Naive thymus-derived CD8-positive, alpha-beta T cell (primary cell): ENCODE results near the gene STX4. TPM values are rescaled to one million over a fixed set of nuclear protein-coding genes. Genes with fewer than 3 reads are reported as not detected.

ENCODE experiments used
- ATAC-seq, 2 donors: fragments of 150-1000 bp; cut with Tn5 transposase in 1 of 2; sonication (Bioruptor Pico), chemical (Tn5 transposase) in 1 of 2; 1 replicate in 1 of 2; 2 replicates in 1 of 2; pipeline ENCODE4 v1.10.0; 2021; ENCODE audit warnings: mild to moderate bottlenecking in 2 of 2, moderate library complexity in 2 of 2
- POLR2A ChIA-PET: fragments of 350-600 bp; sonication (Branson Sonifier 250); formaldehyde crosslinking; loops from one replicate; lab custom pipeline; 2021; ENCODE audit warnings: antibody characterized with exemption; lab: Charles Lee
- DNase-seq, 10 donors: peaks; one replicate each; pipeline versions ENCODE4 v3.0.0 to v3.0.0-alpha.2; 2020 to 2022
- H3K27ac Mint-ChIP-seq, 10 donors: one replicate each; pipeline ENCODE4 v1.8.0; 2020 to 2022; ENCODE audit warnings: mild to moderate bottlenecking in 10 of 10, mixed read lengths in 10 of 10, moderate library complexity in 4 of 10, inconsistent platforms in 1 of 10
- H3K27me3 Mint-ChIP-seq, 5 donors: one replicate each; pipeline ENCODE4 v1.8.0; 2021 to 2022; ENCODE audit warnings: mixed read lengths in 5 of 5
- H3K36me3 Mint-ChIP-seq, 3 donors: one replicate each; pipeline ENCODE4 v1.8.0; 2020 to 2022; ENCODE audit warnings: mixed read lengths in 3 of 3, mild to moderate bottlenecking in 2 of 3, inconsistent platforms in 1 of 3
- H3K4me1 Mint-ChIP-seq, 4 donors: one replicate each; pipeline ENCODE4 v1.8.0; 2021 to 2022; ENCODE audit warnings: mixed read lengths in 4 of 4
- H3K4me3 Mint-ChIP-seq, 10 donors: one replicate each; pipeline ENCODE4 v1.8.0; 2020 to 2022; ENCODE audit warnings: mild to moderate bottlenecking in 10 of 10, mixed read lengths in 10 of 10, moderate library complexity in 6 of 10, inconsistent platforms in 1 of 10
- H3K9me3 Mint-ChIP-seq, 9 donors: one replicate each; pipeline ENCODE4 v1.8.0; 2020 to 2022; ENCODE audit warnings: mixed read lengths in 9 of 9, mild to moderate bottlenecking in 3 of 9, inconsistent platforms in 1 of 9, moderate library complexity in 1 of 9
- polyA plus RNA-seq, 3 donors: library from polyadenylated mRNA; unstranded; fragments of 300-500 nt; fragmentation: Illumina TruSeq; gene quantifications; one replicate each; pipeline ENCODE4 v1.2.3, GENCODE V29; 2021
- total RNA-seq, 8 experiments: library from RNA in 2 of 8; stranded (reverse) in 2 of 8; gene quantifications; one replicate each; pipeline ENCODE4 v1.2.3 and lab custom pipeline; 2021 to 2026

Gene STX4
- total and polyA plus RNA-seq, 5 experiments from 2014 or later = 23.2 to 100 (median 31.3) TPM

GRCh38 chr16:31002250-31002700, 31.1 kb upstream of the STX4 start:
- H3K27me3 Mint-ChIP-seq = no peaks in the 10 kb centered on the region
- DNase-seq (no peak), ATAC-seq (no peak)
- H3K27ac Mint-ChIP-seq = no peak overlapping the region
- no peaks in the 10 kb centered on the region for H3K36me3 Mint-ChIP-seq
- H3K4me3 Mint-ChIP-seq = no peak overlapping the region
- H3K4me1 Mint-ChIP-seq = peaks cover 0 to 1% (median 0%) of the 10 kb centered on the region in 4 donors
- POLR2A ChIA-PET = interaction anchor here (0.6 kb wide), 1 partner anchor 8 kb away, joined by 5 read pairs; no protein-coding TSS in a partner anchor
- no peaks in the 10 kb centered on the region for H3K9me3 Mint-ChIP-seq

GRCh38 chr16:31002862-31003341, 30.5 kb upstream of the STX4 start:
- DNase-seq (no peak), ATAC-seq (no peak)
- Mint-ChIP-seq H3K9me3 (no peaks in the 10 kb centered on the region), H3K36me3 (no peaks in the 10 kb centered on the region), H3K27ac (peak overlapping the region in 1 of 10 donors; percentile 55), H3K4me3 (no peak overlapping the region), H3K27me3 (no peaks in the 10 kb centered on the region), H3K4me1 (peaks cover 0 to 1% (median 0%) of the 10 kb centered on the region in 4 donors)
- POLR2A ChIA-PET = no interaction called here

GRCh38 chr16:31003744-31004143, 29.6 kb upstream of the STX4 start:
- no peak for ATAC-seq
- POLR2A ChIA-PET = no interaction called here
- H3K27me3 Mint-ChIP-seq = no peaks in the 10 kb centered on the region

GRCh38 chr16:31004658-31005057, 28.7 kb upstream of the STX4 start:
- Mint-ChIP-seq H3K9me3 (no peaks in the 10 kb centered on the region), H3K27ac (no peak overlapping the region), H3K27me3 (no peaks in the 10 kb centered on the region), H3K4me3 (no peak overlapping the region), H3K36me3 (no peaks in the 10 kb centered on the region), H3K4me1 (peaks cover under 1 to 6% (median 3%) of the 10 kb centered on the region in 4 donors)
- no peak for ATAC-seq
- POLR2A ChIA-PET = interaction anchor here (0.6 kb wide), 1 partner anchor 175 kb away, joined by 3 read pairs; the partner anchor contains the start of gene FUS
- no peak for DNase-seq

More at GRCh38 chr16:31003744-31004143, 29.6 kb upstream of the STX4 start:
- DNase-seq = no peak
- Mint-ChIP-seq H3K4me1 (peaks cover 0 to 1% (median 0%) of the 10 kb centered on the region in 4 donors), H3K27ac (peak overlapping the region in 1 of 10 donors; percentile 57), H3K4me3 (no peak overlapping the region), H3K9me3 (no peaks in the 10 kb centered on the region), H3K36me3 (no peaks in the 10 kb centered on the region)

- H3K27ac Mint-ChIP-seq = no peak overlapping the region
- POLR2A ChIA-PET = no interaction called here
- DNase-seq (no peak), ATAC-seq (no peak)
- peaks cover 5 to 11% (median 7%) of the 10 kb centered on the region in 4 donors for H3K4me1 Mint-ChIP-seq
- H3K9me3 Mint-ChIP-seq = no peaks in the 10 kb centered on the region
- H3K36me3 Mint-ChIP-seq = no peaks in the 10 kb centered on the region
- no peaks in the 10 kb centered on the region for H3K27me3 Mint-ChIP-seq
- H3K4me3 Mint-ChIP-seq = no peak overlapping the region
Measured at GRCh38 chr16:31005350-31006085, 27.8 kb upstream of the STX4 start.

- H3K4me1 Mint-ChIP-seq = peaks cover 6 to 12% (median 10%) of the 10 kb centered on the region in 4 donors
- ATAC-seq = no peak
- no peak overlapping the region for H3K4me3 Mint-ChIP-seq
- POLR2A ChIA-PET = no interaction called here
- no peaks in the 10 kb centered on the region for H3K27me3 Mint-ChIP-seq
- no peaks in the 10 kb centered on the region for H3K9me3 Mint-ChIP-seq
- DNase-seq = no peak
- H3K27ac Mint-ChIP-seq = peak overlapping the region in 2 of 10 donors; percentile 13 to 74
- H3K36me3 Mint-ChIP-seq = no peaks in the 10 kb centered on the region
Measured at GRCh38 chr16:31006086-31006385, 27.3 kb upstream of the STX4 start.

GRCh38 chr16:31006589-31006988, 26.8 kb upstream of the STX4 start:
- Mint-ChIP-seq H3K27ac (peak overlapping the region in 3 of 10 donors; percentile 13 to 74 (median 37)), H3K9me3 (no peaks in the 10 kb centered on the region), H3K4me3 (no peak overlapping the region), H3K36me3 (no peaks in the 10 kb centered on the region), H3K27me3 (peaks cover 0 to 4% (median 0%) of the 10 kb centered on the region in 5 donors), H3K4me1 (peaks cover 7 to 17% (median 15%) of the 10 kb centered on the region in 4 donors)
- POLR2A ChIA-PET = interaction anchor here (1.0 kb wide), 1 partner anchor 87 kb away, joined by 3 read pairs; no protein-coding TSS in a partner anchor
- DNase-seq (no peak), ATAC-seq (no peak)

GRCh38 chr16:31007684-31008083, 25.7 kb upstream of the STX4 start:
- ATAC-seq = no peak
- H3K27ac Mint-ChIP-seq = peak overlapping the region in 3 of 10 donors; percentile 22 to 67 (median 60)
- no peaks in the 10 kb centered on the region for H3K9me3 Mint-ChIP-seq
- no peak for DNase-seq
- H3K27me3 Mint-ChIP-seq = peaks cover 0 to 11% (median 5%) of the 10 kb centered on the region in 5 donors
- H3K4me1 Mint-ChIP-seq = peaks cover 10 to 25% (median 20%) of the 10 kb centered on the region in 4 donors
- no peak overlapping the region for H3K4me3 Mint-ChIP-seq
- no peaks in the 10 kb centered on the region for H3K36me3 Mint-ChIP-seq
- POLR2A ChIA-PET = no interaction called here

GRCh38 chr16:31008149-31008548, 25.2 kb upstream of the STX4 start:
- DNase-seq (no peak), ATAC-seq (no peak)
- POLR2A ChIA-PET = no interaction called here
- Mint-ChIP-seq H3K27ac (no peak overlapping the region), H3K4me1 (peaks cover 10 to 27% (median 20%) of the 10 kb centered on the region in 4 donors), H3K27me3 (peaks cover 0 to 11% (median 7%) of the 10 kb centered on the region in 5 donors), H3K36me3 (no peaks in the 10 kb centered on the region), H3K9me3 (no peaks in the 10 kb centered on the region), H3K4me3 (no peak overlapping the region)

- Mint-ChIP-seq H3K4me3 (peak overlapping the region in 2 of 10 donors; percentile 43 to 45), H3K36me3 (no peaks in the 10 kb centered on the region), H3K4me1 (peaks cover 9 to 31% (median 20%) of the 10 kb centered on the region in 4 donors), H3K27ac (no peak overlapping the region), H3K27me3 (peaks cover 0 to 11% (median 8%) of the 10 kb centered on the region in 5 donors), H3K9me3 (no peaks in the 10 kb centered on the region)
- ATAC-seq (no peak), DNase-seq (no peak)
- POLR2A ChIA-PET = no interaction called here
Measured at GRCh38 chr16:31008551-31008950, 24.8 kb upstream of the STX4 start.

- Mint-ChIP-seq H3K36me3 (no peaks in the 10 kb centered on the region), H3K4me3 (peak overlapping the region in 9 of 10 donors; percentile 34 to 77 (median 45)), H3K27ac (peak overlapping the region in 3 of 10 donors; percentile 29 to 71 (median 34)), H3K9me3 (no peaks in the 10 kb centered on the region), H3K27me3 (peaks cover 0 to 14% (median 11%) of the 10 kb centered on the region in 5 donors), H3K4me1 (peaks cover 9 to 34% (median 20%) of the 10 kb centered on the region in 4 donors)
- no peak for ATAC-seq
- POLR2A ChIA-PET = no interaction called here
- DNase-seq = no peak
Measured at GRCh38 chr16:31009120-31009519, 24.2 kb upstream of the STX4 start.

GRCh38 chr16:31009894-31010584, 23.3 kb upstream of the STX4 start:
- no peaks in the 10 kb centered on the region for H3K36me3 Mint-ChIP-seq
- POLR2A ChIA-PET = interaction anchor here (0.6 kb wide), 1 partner anchor 864 kb away, joined by 3 read pairs; the partner anchor contains the start of gene ZNF267
- no peaks in the 10 kb centered on the region for H3K9me3 Mint-ChIP-seq
- peaks cover under 1 to 18% (median 13%) of the 10 kb centered on the region in 5 donors for H3K27me3 Mint-ChIP-seq
- peak; percentile 47 to 58 for ATAC-seq
- peak overlapping the region; percentile 75 to 92 (median 82) for H3K4me3 Mint-ChIP-seq
- peak in 1 of 10 donors; percentile 20 for DNase-seq
- peak overlapping the region; percentile 11 to 91 (median 74) for H3K27ac Mint-ChIP-seq
- H3K4me1 Mint-ChIP-seq = peaks cover 9 to 34% (median 20%) of the 10 kb centered on the region in 4 donors
